ENCODE measurements around the gene POMGNT1. TPM values are rescaled to one million over a fixed set of nuclear protein-coding genes. Genes with fewer than 3 reads are reported as not detected.

POMGNT1 gene
- polyA plus RNA-seq, 3 donors, result 10.3 to 16.7 (median 12.2) TPM

- no peak overlapping the region for H3K27ac Mint-ChIP-seq
- no CpG with 5 or more reads among the region's 3 CpGs for WGBS (ENCODE audit: insufficient coverage)
- Histone ChIP-seq H3K9ac (ENCODE audit: insufficient read depth, low read length, poor library complexity, severe bottlenecking) (no peak overlapping the region), H3K27ac (ENCODE audit: low read depth in 1 of 2, low read length in 2 of 2) (no peak overlapping the region), H3K36me3 (replicated peaks in 1 of 2; ENCODE audit: control insufficient read depth in 1 of 2, insufficient read depth in 2 of 2, low read length in 2 of 2) (no peaks in the 10 kb centered on the region), H3K9me3 (replicated peaks in 1 of 2; ENCODE audit: control insufficient read depth in 1 of 2, insufficient read depth in 1 of 2, low read length in 2 of 2) (no peaks in the 10 kb centered on the region), H3K4me3 (replicated peaks in 1 of 3; ENCODE audit: low read depth in 2 of 3, low read length in 3 of 3) (no peak overlapping the region), H3K4me2 (replicated peaks; ENCODE audit: extremely low read depth, low read length, poor library complexity, severe bottlenecking) (no peak overlapping the region), H2AFZ (ENCODE audit: insufficient read depth, low read depth, low read length, poor library complexity, severe bottlenecking) (no peak overlapping the region), H3K27me3 (ENCODE audit: control insufficient read depth in 2 of 2, insufficient read depth in 2 of 2, low read length in 2 of 2) (peaks cover 0 to 15% of the 10 kb centered on the region in 2 donors), H3K79me2 (ENCODE audit: insufficient read depth, low read length) (no peaks in the 10 kb centered on the region), H4K20me1 (ENCODE audit: insufficient read depth, low read length) (no peaks in the 10 kb centered on the region), H3K4me1 (ENCODE audit: control insufficient read depth in 1 of 2, insufficient read depth in 2 of 2, low read length in 2 of 2) (peaks cover 11 to 21% of the 10 kb centered on the region in 2 donors)
- no peak for DNase-seq
- intact Hi-C loops (cut with micrococcal nuclease), result no loop called here
- TF ChIP-seq CTCF (IDR thresholded peaks at IDR 0.05), result no peak
- H3K36me3 Mint-ChIP-seq, result no peaks in the 10 kb centered on the region
- H3K9me3 Mint-ChIP-seq, result peaks cover 0 to 2% (median 0%) of the 10 kb centered on the region in 7 donors
- peaks cover 7 to 23% (median 8%) of the 10 kb centered on the region in 3 donors for H3K27me3 Mint-ChIP-seq (ENCODE audit: low read depth in 3 of 3)
- no peak overlapping the region for H3K4me3 Mint-ChIP-seq
- peaks cover 23% of the 10 kb centered on the region for H3K4me1 Mint-ChIP-seq
These were observed 7.6 kb upstream of the POMGNT1 start for GRCh38 chr1:46205791-46206190.

DNA sequence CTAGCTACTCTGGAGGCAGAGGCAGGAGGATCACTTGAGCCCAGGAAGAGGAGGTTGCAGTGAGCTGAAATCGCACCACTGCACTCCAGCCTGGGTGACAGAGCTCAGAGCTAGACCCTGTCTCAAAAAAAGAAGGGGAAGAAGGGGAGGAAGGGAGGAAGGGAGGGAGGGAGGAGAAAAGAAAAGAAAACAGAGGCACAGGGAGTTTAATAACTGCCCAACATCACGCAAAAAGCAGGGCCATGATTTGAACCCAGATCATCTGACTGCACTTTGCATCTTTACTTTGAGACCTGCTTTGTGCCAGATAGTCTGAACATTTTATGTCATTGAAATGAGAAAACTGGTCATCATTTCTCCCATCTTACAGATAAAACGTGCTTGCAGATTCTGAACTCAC is 6.9 kb upstream of the POMGNT1 start:
- no peak overlapping the region for H3K4me2 ChIP-seq (replicated peaks; ENCODE audit: extremely low read depth, low read length, poor library complexity, severe bottlenecking)
- intact Hi-C loops (cut with micrococcal nuclease), result no loop called here
- no peak overlapping the region for H3K4me3 Mint-ChIP-seq
- no peaks in the 10 kb centered on the region for H3K9me3 ChIP-seq (replicated peaks in 1 of 2; ENCODE audit: control insufficient read depth in 1 of 2, insufficient read depth in 1 of 2, low read length in 2 of 2)
- peaks cover 0 to 2% (median 0%) of the 10 kb centered on the region in 7 donors for H3K9me3 Mint-ChIP-seq
- H3K27ac ChIP-seq (ENCODE audit: low read depth in 1 of 2, low read length in 2 of 2), result no peak overlapping the region
- H3K27me3 ChIP-seq (ENCODE audit: control insufficient read depth in 2 of 2, insufficient read depth in 2 of 2, low read length in 2 of 2), result peaks cover 0 to 15% of the 10 kb centered on the region in 2 donors
- H3K4me3 ChIP-seq (replicated peaks in 1 of 3; ENCODE audit: low read depth in 2 of 3, low read length in 3 of 3), result no peak overlapping the region
- 95% methylated on average over 2 of the region's 3 CpGs for WGBS (ENCODE audit: insufficient coverage)
- H3K36me3 ChIP-seq (replicated peaks in 1 of 2; ENCODE audit: control insufficient read depth in 1 of 2, insufficient read depth in 2 of 2, low read length in 2 of 2), result no peaks in the 10 kb centered on the region
- H3K4me1 ChIP-seq (ENCODE audit: control insufficient read depth in 1 of 2, insufficient read depth in 2 of 2, low read length in 2 of 2), result peaks cover 11 to 21% of the 10 kb centered on the region in 2 donors
- no peaks in the 10 kb centered on the region for H4K20me1 ChIP-seq (ENCODE audit: insufficient read depth, low read length)
- DNase-seq, result no peak
- TF ChIP-seq CTCF (IDR thresholded peaks at IDR 0.05), result no peak
- no peaks in the 10 kb centered on the region for H3K79me2 ChIP-seq (ENCODE audit: insufficient read depth, low read length)
- H3K9ac ChIP-seq (ENCODE audit: insufficient read depth, low read length, poor library complexity, severe bottlenecking), result no peak overlapping the region
- H3K4me1 Mint-ChIP-seq, result peaks cover 23% of the 10 kb centered on the region
- H2AFZ ChIP-seq (ENCODE audit: insufficient read depth, low read depth, low read length, poor library complexity, severe bottlenecking), result no peak overlapping the region
- H3K27ac Mint-ChIP-seq, result no peak overlapping the region
- peaks cover 8 to 24% (median 9%) of the 10 kb centered on the region in 3 donors for H3K27me3 Mint-ChIP-seq (ENCODE audit: low read depth in 3 of 3)
- H3K36me3 Mint-ChIP-seq, result peaks cover 0 to 2% of the 10 kb centered on the region in 2 donors
